Gastrocnemius medialis (tissue), 4 donors: Measurements from ENCODE around the gene HOMER2. TPM values are rescaled to one million over a fixed set of nuclear protein-coding genes. Genes with fewer than 3 reads are reported as not detected.

ENCODE experiments used
- ATAC-seq, 2 donors: fragments of 150-250 bp; one replicate each; pipeline ENCODE4 v1.9.1; 2016
- DNase-seq, 2 donors: peaks; one replicate each; pipeline ENCODE4 v3.0.0-alpha.2; 2019
- H3K27ac ChIP-seq, 4 donors: fragments of 200-600 bp; sonication (generic); 1 replicate in 1 of 4; 2 replicates in 3 of 4; pipeline ENCODE4 v1.5.1; 2016 to 2018; ENCODE audit warnings: mild to moderate bottlenecking in 2 of 4, moderate library complexity in 1 of 4
- H3K27me3 ChIP-seq, 3 donors: fragments of 200-600 bp; sonication (generic) in 2 of 3; 1 replicate in 1 of 3; 2 replicates in 2 of 3; pipeline versions ENCODE4 v1.5.1 to v1.6.0; 2016 to 2019; ENCODE audit warnings: mild to moderate bottlenecking in 1 of 3, moderate library complexity in 1 of 3
- H3K36me3 ChIP-seq, 2 donors: fragments of 200-600 bp; sonication (generic) in 1 of 2; one replicate each; pipeline ENCODE4 v1.5.1; 2017 to 2018
- H3K4me1 ChIP-seq, 2 donors: fragments of 200-600 bp; sonication (generic) in 1 of 2; one replicate each; pipeline ENCODE4 v1.5.1; 2016 to 2017; ENCODE audit warnings: mild to moderate bottlenecking in 2 of 2
- H3K4me3 ChIP-seq, 4 donors: fragments of 200-600 bp; sonication (generic) in 3 of 4; 1 replicate in 1 of 4; 2 replicates in 3 of 4; pipeline ENCODE4 v1.5.1; 2016 to 2019; ENCODE audit warnings: mild to moderate bottlenecking in 2 of 4
- H3K9me3 ChIP-seq, 3 donors: fragments of 200-600 bp; sonication (generic) in 2 of 3; 1 replicate in 1 of 3; 2 replicates in 2 of 3; pipeline ENCODE4 v1.5.1; 2016 to 2019
- CTCF ChIP-seq, 5 experiments: fragments of 450-650 bp in 3 of 5; fragments of 200-600 bp in 2 of 5; sonication (generic) in 2 of 5; IDR thresholded peaks in 4 of 5; conservative IDR thresholded peaks in 1 of 5; 1 replicate in 4 of 5; 2 replicates in 1 of 5; pipeline ENCODE4 v1.5.1; 2016 to 2019; ENCODE audit warnings: antibody characterized with exemption in 5 of 5, mild to moderate bottlenecking in 3 of 5, moderate library complexity in 3 of 5
- POLR2A ChIP-seq, 2 donors: fragments of 450-650 bp; IDR thresholded peaks; one replicate each; pipeline ENCODE4 v1.6.1; 2017; ENCODE audit warnings: antibody characterized with exemption in 2 of 2, mild to moderate bottlenecking in 2 of 2, moderate library complexity in 2 of 2
- in situ Hi-C, 4 donors: fragments of 200-750 bp; cut with MboI; loops; one replicate each; pipeline versions ENCODE4 v1.15.0 to v1.8.0; 2017; ENCODE audit warnings: low sequenced_read_pairs in 4 of 4
- intact Hi-C: fragments of 100-400 bp; cut with DNase I; formaldehyde crosslinking; loops from one replicate; pipeline ENCODE4 v1.15.1; 2023; ENCODE audit warnings: low total_unique reads
- total RNA-seq, 4 donors: library from RNA; depleted of rRNA; stranded (reverse); fragments of >200 nt; gene quantifications; one replicate each; pipeline versions ENCODE4 v1.1.0 to v1.2.3, GENCODE V29; 2016

HOMER2 gene
- total RNA-seq, 4 donors from 2014 or later: 51.6 to 132 (median 94.5) TPM

- in situ Hi-C loops (no loop called here), intact Hi-C loops (no loop called here)
- ATAC-seq: no peak
- Histone ChIP-seq H3K9me3 (no peaks in the 10 kb centered on the region), H3K4me3 (no peak overlapping the region), H3K27ac (peak overlapping the region in 1 of 4 donors; percentile 7), H3K4me1 (peaks cover 19 to 27% of the 10 kb centered on the region in 2 donors), H3K27me3 (no peaks in the 10 kb centered on the region), H3K36me3 (no peaks in the 10 kb centered on the region)
- TF ChIP-seq POLR2A (IDR thresholded peaks at IDR 0.05): no peak
- TF ChIP-seq CTCF (IDR thresholded peaks at IDR 0.05 in 4 of 5, conservative IDR thresholded peaks at IDR 0.05 in 1 of 5): no peak
- DNase-seq: no peak
Observed at GRCh38 chr15:82910721-82911120, 41.8 kb downstream of the HOMER2 start.

GRCh38 chr15:82909080-82909815, 43.3 kb downstream of the HOMER2 start:
- Histone ChIP-seq H3K36me3 (no peaks in the 10 kb centered on the region), H3K9me3 (no peaks in the 10 kb centered on the region), H3K4me3 (no peak overlapping the region), H3K27ac (peak overlapping the region in 1 of 4 donors; percentile 24), H3K4me1 (peaks cover 20 to 30% of the 10 kb centered on the region in 2 donors), H3K27me3 (no peaks in the 10 kb centered on the region)
- in situ Hi-C loops (no loop called here), intact Hi-C loops (no loop called here)
- no peak for TF ChIP-seq CTCF (IDR thresholded peaks at IDR 0.05 in 4 of 5, conservative IDR thresholded peaks at IDR 0.05 in 1 of 5)
- TF ChIP-seq POLR2A (IDR thresholded peaks at IDR 0.05): no peak
- ATAC-seq: no peak
- DNase-seq: no peak

GRCh38 chr15:82907350-82907749, 45.2 kb downstream of the HOMER2 start:
- H3K9me3 ChIP-seq: no peaks in the 10 kb centered on the region
- H3K36me3 ChIP-seq: no peaks in the 10 kb centered on the region
- no peak overlapping the region for H3K4me3 ChIP-seq
- no peaks in the 10 kb centered on the region for H3K27me3 ChIP-seq
- peaks cover 21 to 26% of the 10 kb centered on the region in 2 donors for H3K4me1 ChIP-seq
- TF ChIP-seq CTCF (IDR thresholded peaks at IDR 0.05 in 4 of 5, conservative IDR thresholded peaks at IDR 0.05 in 1 of 5): no peak
- TF ChIP-seq POLR2A (IDR thresholded peaks at IDR 0.05): no peak
- H3K27ac ChIP-seq: no peak overlapping the region
- in situ Hi-C loops (no loop called here), intact Hi-C loops (no loop called here)
- no peak for ATAC-seq
- DNase-seq: no peak

GRCh38 chr15:82904574-82904973, 47.9 kb downstream of the HOMER2 start:
- in situ Hi-C loops (no loop called here), intact Hi-C loops (no loop called here)
- no peak for DNase-seq
- no peaks in the 10 kb centered on the region for H3K36me3 ChIP-seq
- no peak for TF ChIP-seq POLR2A (IDR thresholded peaks at IDR 0.05)
- TF ChIP-seq CTCF (IDR thresholded peaks at IDR 0.05 in 4 of 5, conservative IDR thresholded peaks at IDR 0.05 in 1 of 5): no peak
- H3K4me3 ChIP-seq: no peak overlapping the region
- ATAC-seq: no peak
- no peak overlapping the region for H3K27ac ChIP-seq
- H3K27me3 ChIP-seq: no peaks in the 10 kb centered on the region
- peaks cover 26 to 36% of the 10 kb centered on the region in 2 donors for H3K4me1 ChIP-seq
- no peaks in the 10 kb centered on the region for H3K9me3 ChIP-seq
